ENCODE results near the gene CD44.
A peak's percentile ranks its signal among the peaks of the same experiment; 100 is the strongest.

CD44 gene

DNA sequence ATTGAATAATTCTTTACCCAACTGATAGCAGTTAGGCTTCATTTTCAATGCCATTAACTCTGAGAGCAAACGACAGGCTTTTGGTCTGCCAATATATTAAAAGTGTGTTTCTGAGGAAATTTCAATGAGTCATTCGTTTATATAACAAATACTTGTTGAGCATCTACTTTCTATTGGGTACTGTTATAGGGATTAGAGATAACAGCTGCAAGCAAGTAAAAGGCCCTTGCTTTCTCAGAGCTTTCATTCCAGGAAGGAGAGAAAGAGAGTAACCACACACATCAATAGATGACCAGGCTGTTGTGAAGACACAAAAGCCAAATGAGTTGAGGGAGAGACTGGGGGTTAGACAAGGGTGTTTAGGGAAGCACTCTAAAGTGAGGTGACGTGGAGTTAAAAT lies 35.7 kb downstream of the CD44 start:
- DNase-seq = no peak
- no peaks in the 10 kb centered on the region for H3K27me3 Mint-ChIP-seq
- H3K27ac Mint-ChIP-seq = peak overlapping the region; percentile 21
- H3K9me3 Mint-ChIP-seq = no peaks in the 10 kb centered on the region
- peaks cover 21 to 42% of the 10 kb centered on the region in 2 donors for H3K36me3 Mint-ChIP-seq
- peak overlapping the region; percentile 1 for H3K4me3 Mint-ChIP-seq
- peak; percentile 54 to 69 for ATAC-seq (replicated peaks)
- H3K4me1 Mint-ChIP-seq = peaks cover 36 to 78% of the 10 kb centered on the region in 2 donors

GRCh38 chr11:35177370-35177769 lies 38.4 kb downstream of the CD44 start:
- Mint-ChIP-seq H3K27me3 (no peaks in the 10 kb centered on the region), H3K9me3 (no peaks in the 10 kb centered on the region), H3K27ac (no peak overlapping the region), H3K4me3 (no peak overlapping the region), H3K36me3 (peaks cover 34 to 54% of the 10 kb centered on the region in 2 donors), H3K4me1 (peaks cover 41 to 75% of the 10 kb centered on the region in 2 donors)
- DNase-seq (no peak), ATAC-seq (replicated peaks) (no peak)

GRCh38 chr11:35178067-35178805 lies 39.3 kb downstream of the CD44 start:
- Mint-ChIP-seq H3K9me3 (no peaks in the 10 kb centered on the region), H3K27me3 (no peaks in the 10 kb centered on the region), H3K4me3 (no peak overlapping the region), H3K27ac (no peak overlapping the region), H3K36me3 (peaks cover 36 to 59% of the 10 kb centered on the region in 2 donors), H3K4me1 (peaks cover 42 to 75% of the 10 kb centered on the region in 2 donors)
- DNase-seq = no peak
- ATAC-seq (replicated peaks) = no peak

GRCh38 chr11:35178873-35179272 lies 39.9 kb downstream of the CD44 start:
- H3K36me3 Mint-ChIP-seq = peaks cover 36 to 63% of the 10 kb centered on the region in 2 donors
- no peak overlapping the region for H3K4me3 Mint-ChIP-seq
- ATAC-seq (replicated peaks) (no peak), DNase-seq (no peak)
- no peaks in the 10 kb centered on the region for H3K9me3 Mint-ChIP-seq
- H3K4me1 Mint-ChIP-seq = peaks cover 39 to 71% of the 10 kb centered on the region in 2 donors
- no peak overlapping the region for H3K27ac Mint-ChIP-seq
- no peaks in the 10 kb centered on the region for H3K27me3 Mint-ChIP-seq

DNA sequence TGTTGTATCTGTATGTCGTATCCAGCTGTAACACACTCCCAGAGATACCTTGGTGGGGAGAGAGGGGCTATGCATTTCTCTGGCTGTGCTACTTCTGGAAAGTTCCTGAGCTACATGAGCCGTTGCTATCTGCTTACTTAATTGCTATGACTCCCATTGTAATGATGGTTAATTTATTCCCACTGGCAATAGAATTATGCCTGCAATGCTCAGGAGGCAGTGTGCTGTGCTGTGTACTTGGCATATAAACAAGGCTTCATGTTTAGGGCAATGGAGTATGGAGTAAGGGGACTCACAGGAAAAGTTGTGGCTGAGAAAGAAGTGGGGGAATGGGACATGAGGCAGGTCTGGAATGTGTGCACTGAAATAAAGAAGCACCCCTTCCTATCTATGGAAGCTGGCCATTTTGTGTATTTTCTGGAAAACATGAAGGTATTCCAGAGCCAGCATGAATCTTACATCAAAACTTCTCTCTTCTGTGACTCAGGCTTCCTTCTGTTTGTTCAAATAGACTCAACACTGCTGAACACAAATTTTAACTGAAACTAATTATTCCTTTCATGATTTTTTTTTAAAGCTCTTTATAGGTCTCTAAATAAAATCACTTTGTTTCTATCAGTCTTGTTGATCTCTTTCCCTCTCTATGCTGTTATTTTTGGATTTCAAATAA lies 40.6 kb downstream of the CD44 start:
- peaks cover 35 to 64% of the 10 kb centered on the region in 2 donors for H3K4me1 Mint-ChIP-seq
- H3K4me3 Mint-ChIP-seq = no peak overlapping the region
- H3K36me3 Mint-ChIP-seq = peaks cover 36 to 63% of the 10 kb centered on the region in 2 donors

GRCh38 chr11:35180317-35181233 lies 41.6 kb downstream of the CD44 start:
- Mint-ChIP-seq H3K27ac (peak overlapping the region; percentile 89), H3K36me3 (peaks cover 38 to 65% of the 10 kb centered on the region in 2 donors)
- ATAC-seq (replicated peaks) = no peak

More for the DNA sequence above, 40.6 kb downstream of the CD44 start:
- H3K27me3 Mint-ChIP-seq = no peaks in the 10 kb centered on the region
- H3K27ac Mint-ChIP-seq = peak overlapping the region; percentile 4
- ATAC-seq (replicated peaks) (no peak), DNase-seq (no peak)
- no peaks in the 10 kb centered on the region for H3K9me3 Mint-ChIP-seq

GRCh38 chr11:35182317-35182939 lies 43.5 kb downstream of the CD44 start:
- no peaks in the 10 kb centered on the region for H3K27me3 Mint-ChIP-seq
- peak overlapping the region; percentile 46 to 62 for H3K4me3 Mint-ChIP-seq
- no peaks in the 10 kb centered on the region for H3K9me3 Mint-ChIP-seq
- H3K27ac Mint-ChIP-seq = peak overlapping the region; percentile 92
- ATAC-seq (replicated peaks) = peak; percentile 88 to 92
- H3K36me3 Mint-ChIP-seq = peaks cover 46 to 74% of the 10 kb centered on the region in 2 donors
- peaks cover 33 to 64% of the 10 kb centered on the region in 2 donors for H3K4me1 Mint-ChIP-seq
- DNase-seq = no peak

More at GRCh38 chr11:35180317-35181233, 41.6 kb downstream of the CD44 start:
- Mint-ChIP-seq H3K9me3 (no peaks in the 10 kb centered on the region), H3K4me3 (no peak overlapping the region), H3K27me3 (no peaks in the 10 kb centered on the region), H3K4me1 (peaks cover 31 to 54% of the 10 kb centered on the region in 2 donors)
- DNase-seq = no peak

DNA sequence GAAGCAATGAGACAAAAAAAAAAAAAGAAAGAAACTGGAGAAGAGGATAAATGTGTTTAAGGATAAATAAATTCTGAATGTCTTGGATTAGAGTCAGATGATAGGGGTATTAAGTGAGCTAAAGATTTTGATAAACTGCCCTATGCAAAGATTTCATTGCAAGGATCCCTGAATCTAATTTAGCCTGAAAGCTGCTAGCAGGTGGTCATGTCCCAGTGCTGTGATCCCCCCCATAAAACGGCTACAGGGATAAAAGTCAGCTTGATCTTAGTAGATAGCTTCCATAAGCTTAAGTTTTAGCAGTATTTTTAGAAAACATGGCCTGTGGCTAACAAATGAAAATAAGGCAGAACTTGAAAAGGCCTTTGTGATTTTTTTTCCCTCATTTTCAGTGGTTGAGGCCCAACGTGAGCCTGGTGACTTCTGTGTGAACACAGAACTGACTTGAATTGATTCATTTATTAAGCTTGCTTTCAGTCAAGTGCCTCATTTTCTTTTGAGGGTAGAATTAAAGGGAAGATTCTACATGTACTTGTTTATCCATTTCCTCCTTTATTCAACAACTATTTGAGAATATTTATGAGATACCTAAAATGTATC lies 44.5 kb downstream of the CD44 start:
- DNase-seq (no peak), ATAC-seq (replicated peaks) (no peak)
- Mint-ChIP-seq H3K36me3 (peaks cover 52 to 72% of the 10 kb centered on the region in 2 donors), H3K4me1 (peaks cover 39 to 57% of the 10 kb centered on the region in 2 donors), H3K27me3 (no peaks in the 10 kb centered on the region), H3K9me3 (no peaks in the 10 kb centered on the region), H3K4me3 (no peak overlapping the region), H3K27ac (peak overlapping the region; percentile 76)

DNA sequence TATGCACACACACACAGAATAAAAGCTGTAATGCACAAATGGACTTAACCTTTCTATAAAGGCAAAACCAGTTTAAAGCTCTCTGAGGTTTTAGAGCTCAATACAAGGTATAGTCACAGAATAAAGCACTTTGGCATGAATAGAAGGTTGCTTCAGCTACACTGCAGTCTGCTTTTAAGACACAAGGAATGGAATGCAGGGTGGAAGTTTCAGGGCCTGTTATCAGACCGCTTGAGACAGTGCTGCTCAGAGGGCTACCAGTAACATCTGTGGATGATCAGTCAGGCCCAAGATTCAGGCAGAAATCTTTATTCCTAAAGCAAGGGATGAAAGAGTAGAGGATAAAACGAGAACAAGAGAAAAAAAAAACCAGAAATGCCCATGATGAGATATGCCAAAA lies 46.7 kb downstream of the CD44 start:
- no peak for DNase-seq
- Mint-ChIP-seq H3K27ac (peak overlapping the region; percentile 14), H3K4me1 (peaks cover 32 to 47% of the 10 kb centered on the region in 2 donors), H3K27me3 (no peaks in the 10 kb centered on the region), H3K9me3 (no peaks in the 10 kb centered on the region), H3K36me3 (peaks cover 48 to 73% of the 10 kb centered on the region in 2 donors), H3K4me3 (no peak overlapping the region)
- no peak for ATAC-seq (replicated peaks)

GRCh38 chr11:35187996-35188395 lies 49.0 kb downstream of the CD44 start:
- H3K27ac Mint-ChIP-seq = no peak overlapping the region
- ATAC-seq (replicated peaks) = no peak

GRCh38 chr11:35190804-35191348 lies 51.9 kb downstream of the CD44 start:
- Mint-ChIP-seq H3K27ac (no peak overlapping the region), H3K9me3 (no peaks in the 10 kb centered on the region), H3K27me3 (no peaks in the 10 kb centered on the region), H3K4me3 (no peak overlapping the region), H3K4me1 (peaks cover 21 to 36% of the 10 kb centered on the region in 2 donors), H3K36me3 (peaks cover 48 to 82% of the 10 kb centered on the region in 2 donors)
- no peak for ATAC-seq (replicated peaks)
- DNase-seq = no peak

More at GRCh38 chr11:35187996-35188395, 49.0 kb downstream of the CD44 start:
- DNase-seq = no peak
- Mint-ChIP-seq H3K36me3 (peaks cover 41 to 74% of the 10 kb centered on the region in 2 donors), H3K27me3 (no peaks in the 10 kb centered on the region), H3K4me3 (no peak overlapping the region), H3K9me3 (no peaks in the 10 kb centered on the region), H3K4me1 (peaks cover 23 to 34% of the 10 kb centered on the region in 2 donors)

DNA sequence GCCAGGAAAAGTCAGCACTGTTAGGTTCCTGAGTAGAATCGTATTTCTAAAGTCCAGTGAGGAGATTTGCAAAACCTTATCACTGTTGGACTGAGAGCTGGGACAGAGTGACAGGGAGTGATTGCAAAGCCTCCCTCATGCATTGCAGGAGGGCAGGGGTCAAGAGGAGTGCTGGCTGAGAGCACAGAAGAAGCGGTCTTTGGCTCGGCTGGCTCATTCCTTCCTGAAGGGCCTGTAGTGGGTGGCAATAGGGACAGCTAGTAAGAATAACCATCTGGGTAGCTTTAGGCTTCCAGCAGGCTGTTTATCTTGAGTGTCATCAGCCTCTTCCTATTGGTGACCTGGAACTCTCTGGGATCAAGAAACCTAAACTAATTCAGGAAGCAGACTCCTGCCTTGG lies 53.4 kb downstream of the CD44 start:
- no peak for ATAC-seq (replicated peaks)
- H3K4me3 Mint-ChIP-seq = no peak overlapping the region
- no peak for DNase-seq
- H3K36me3 Mint-ChIP-seq = peaks cover 50 to 86% of the 10 kb centered on the region in 2 donors
- H3K27ac Mint-ChIP-seq = no peak overlapping the region
- H3K9me3 Mint-ChIP-seq = no peaks in the 10 kb centered on the region
- H3K4me1 Mint-ChIP-seq = peaks cover 21 to 27% of the 10 kb centered on the region in 2 donors
- H3K27me3 Mint-ChIP-seq = no peaks in the 10 kb centered on the region

- Mint-ChIP-seq H3K27me3 (no peaks in the 10 kb centered on the region), H3K4me3 (no peak overlapping the region), H3K27ac (no peak overlapping the region), H3K9me3 (no peaks in the 10 kb centered on the region), H3K36me3 (peaks cover 52 to 90% of the 10 kb centered on the region in 2 donors), H3K4me1 (peaks cover 18 to 34% of the 10 kb centered on the region in 2 donors)
- no peak for ATAC-seq (replicated peaks)
- DNase-seq = no peak
These were observed 54.8 kb downstream of the CD44 start for GRCh38 chr11:35193767-35194166.

All from stimulated activated naive B cell treated with anti-CD40 and anti-IgM and Interleukin-4, amounts not matched to agents 10 μg/mL and 1 μg/mL and 100 μg/mL, for 72 hours (primary cell).